OCI-LY7 (cell line): ENCODE measurements around the gene OR7G1. TPM values are rescaled to one million over a fixed set of nuclear protein-coding genes. Genes with fewer than 3 reads are reported as not detected.

Experiments used
- BruUV-seq: library from RNA; stranded (reverse); fragments of 400-500 nt; replicated peaks from 2 replicates; lab custom pipeline; 2021; lab: Mats Ljungman, UMichigan
- CTCF ChIA-PET: fragments of 300-600 bp; sonication (Branson Sonifier 250); formaldehyde crosslinking; loops from one replicate; lab custom pipeline; 2022; ENCODE audit warnings: antibody characterized with exemption; ENCODE audit not compliant: unreplicated experiment; lab: Charles Lee
- POLR2A ChIA-PET: fragments of 300-600 bp; sonication (Branson Sonifier 250); formaldehyde crosslinking; loops from one replicate; lab custom pipeline; 2022; ENCODE audit warnings: antibody characterized with exemption; lab: Charles Lee
- DNase-seq: peaks from one replicate; pipeline ENCODE4 v3.0.0-alpha.2; 2015; ENCODE audit warnings: low spot score
- H2AFZ ChIP-seq: fragments of 200-600 bp; sonication (generic), shearing (Covaris generic); 2 replicates; pipeline ENCODE4 v1.6.1; 2014; ENCODE audit warnings: mild to moderate bottlenecking, antibody characterized with exemption, low read length, moderate library complexity
- H3K27ac ChIP-seq: fragments of 200-600 bp; sonication (generic); 2 replicates; pipeline ENCODE4 v1.5.1; 2014; ENCODE audit warnings: mixed run types, low read depth, mild to moderate bottlenecking, moderate library complexity, low read length, inconsistent platforms; ENCODE audit not compliant: poor library complexity, severe bottlenecking
- H3K36me3 ChIP-seq: fragments of 200-600 bp; sonication (generic); 2 replicates; pipeline ENCODE4 v1.6.1; 2014; ENCODE audit warnings: mild to moderate bottlenecking, antibody characterized with exemption, low read length, moderate library complexity, mixed read lengths; ENCODE audit not compliant: insufficient read depth
- H3K4me1 ChIP-seq: fragments of 200-600 bp; sonication (generic); 2 replicates; pipeline ENCODE4 v1.5.1; 2014; ENCODE audit warnings: mild to moderate bottlenecking, low read length; ENCODE audit not compliant: insufficient read depth, poor library complexity, severe bottlenecking
- H3K4me2 ChIP-seq: fragments of 200-600 bp; sonication (generic); 2 replicates; pipeline ENCODE4 v1.6.1; 2014; ENCODE audit warnings: mild to moderate bottlenecking, low read length
- H3K4me3 ChIP-seq: fragments of 200-600 bp; sonication (generic); 2 replicates; pipeline ENCODE4 v1.5.1; 2014; ENCODE audit warnings: mild to moderate bottlenecking, low read depth, low read length; ENCODE audit not compliant: poor library complexity, severe bottlenecking
- H3K79me2 ChIP-seq: fragments of 200-600 bp; sonication (generic); 2 replicates; pipeline ENCODE4 v1.6.1; 2016; ENCODE audit warnings: low read depth, mild to moderate bottlenecking, low read length, moderate library complexity, mixed read lengths; ENCODE audit not compliant: insufficient read depth
- H3K9me2 ChIP-seq: fragments of 200-600 bp; sonication (generic); 2 replicates; pipeline ENCODE4 v1.6.1; 2016; ENCODE audit warnings: mild to moderate bottlenecking, low read length, mixed read lengths; ENCODE audit not compliant: insufficient read depth
- H3K9me3 ChIP-seq: fragments of 200-600 bp; sonication (generic); 2 replicates; pipeline ENCODE4 v1.6.1; 2014; ENCODE audit warnings: mild to moderate bottlenecking, mixed run types, low read length, mixed read lengths
- H4K20me1 ChIP-seq: fragments of 200-600 bp; sonication (generic); 2 replicates; pipeline ENCODE4 v1.6.1; 2014; ENCODE audit warnings: mild to moderate bottlenecking, antibody characterized with exemption, low read length, moderate library complexity, mixed read lengths; ENCODE audit not compliant: insufficient read depth
- CTCF ChIP-seq: fragments of 200-600 bp; sonication (generic); conservative IDR thresholded peaks from 2 replicates; pipeline ENCODE4 v1.5.1; 2014; ENCODE audit warnings: mild to moderate bottlenecking, antibody characterized with exemption, low read length, moderate library complexity, mixed read lengths
- EZH2phosphoT487 ChIP-seq: fragments of 200-600 bp; sonication (generic); IDR thresholded peaks from 2 replicates; pipeline ENCODE4 v1.6.1; 2018; ENCODE audit warnings: low read depth, borderline replicate concordance, mild to moderate bottlenecking, mixed run types, antibody characterized with exemption, low read length, moderate library complexity, mixed read lengths
- intact Hi-C: fragments of 100-400 bp; cut with micrococcal nuclease; formaldehyde crosslinking; loops from one replicate; pipeline ENCODE4 v1.10.0; 2022; ENCODE audit not compliant: unreplicated experiment
- total RNA-seq, 2 experiments: library from RNA; depleted of rRNA in 1 of 2; stranded (reverse); fragments of >200 nt in 1 of 2; shearing (Covaris generic) in 1 of 2; gene quantifications; 2 replicates each; pipeline ENCODE4 v1.2.3, GENCODE V29; 2014 to 2022

OR7G1 gene
- total RNA-seq, 2 experiments from 2014 or later = not detected

GRCh38 chr19:9148697-9149096, 33.1 kb upstream of the OR7G1 start:
- POLR2A ChIA-PET = interaction anchor here (0.5 kb wide), 1 partner anchor 22 kb away, joined by 3 read pairs; no protein-coding TSS in a partner anchor

GRCh38 chr19:9146882-9147281, 31.3 kb upstream of the OR7G1 start:
- Histone ChIP-seq H3K79me2 (peaks cover 100% of the 10 kb centered on the region), H4K20me1 (0 out of 2 replicates have a peak, but pooled peaks cover 6% of the 10 kb centered on the region), H3K4me1 (peaks cover 2% of the 10 kb centered on the region), H3K4me3 (no peak overlapping the region), H3K4me2 (no peak overlapping the region), H3K9me3 (peaks cover 69% of the 10 kb centered on the region), H3K36me3 (peaks cover 98% of the 10 kb centered on the region), H3K27ac (no peak overlapping the region), H3K9me2 (no peaks in the 10 kb centered on the region), H2AFZ (no peak overlapping the region)
- no peak for DNase-seq
- CTCF ChIA-PET = interaction anchor here (0.6 kb wide), 1 partner anchor 15 kb away, joined by 3 read pairs; no protein-coding TSS in a partner anchor
- intact Hi-C loops = no loop called here
- POLR2A ChIA-PET = no interaction called here
- TF ChIP-seq CTCF (no peak), EZH2phosphoT487 (no peak)
- BruUV-seq = no TSS peak

More at GRCh38 chr19:9148697-9149096, 33.1 kb upstream of the OR7G1 start:
- peaks cover 98% of the 10 kb centered on the region for H3K36me3 ChIP-seq
- H3K79me2 ChIP-seq = peaks cover 100% of the 10 kb centered on the region
- H3K9me3 ChIP-seq = peaks cover 59% of the 10 kb centered on the region
- TF ChIP-seq CTCF = no peak
- no peak for TF ChIP-seq EZH2phosphoT487
- H3K4me3 ChIP-seq = no peak overlapping the region
- CTCF ChIA-PET = no interaction called here
- H3K4me1 ChIP-seq = no peaks in the 10 kb centered on the region
- intact Hi-C loops = no loop called here
- no peak overlapping the region for H3K4me2 ChIP-seq
- no peak overlapping the region for H3K27ac ChIP-seq
- no peak overlapping the region for H2AFZ ChIP-seq
- no peaks in the 10 kb centered on the region for H3K9me2 ChIP-seq
- no peak for DNase-seq
- H4K20me1 ChIP-seq = 0 out of 2 replicates have a peak, but pooled peaks cover 6% of the 10 kb centered on the region
- no TSS peak for BruUV-seq

- no TSS peak for BruUV-seq
- POLR2A ChIA-PET = no interaction called here
- intact Hi-C loops = no loop called here
Observed at GRCh38 chr19:9144920-9145319, 29.4 kb upstream of the OR7G1 start.

More at GRCh38 chr19:9144920-9145319, 29.4 kb upstream of the OR7G1 start:
- Histone ChIP-seq H3K27ac (no peak overlapping the region), H3K79me2 (peaks cover 97% of the 10 kb centered on the region), H4K20me1 (peaks cover 14% of the 10 kb centered on the region; the same call in 1 of the 2 replicates), H2AFZ (no peak overlapping the region), H3K36me3 (peaks cover 85% of the 10 kb centered on the region), H3K4me1 (peaks cover 11% of the 10 kb centered on the region), H3K4me2 (no peak overlapping the region), H3K9me2 (no peaks in the 10 kb centered on the region), H3K9me3 (peaks cover 51% of the 10 kb centered on the region), H3K4me3 (no peak overlapping the region)
- TF ChIP-seq EZH2phosphoT487 (no peak), CTCF (no peak)
- CTCF ChIA-PET = no interaction called here
- peak; percentile 36 for DNase-seq
